Bronchial epithelial cell (primary cell): ENCODE measurements around the gene STK38L. TPM values are rescaled to one million over a fixed set of nuclear protein-coding genes. Genes with fewer than 3 reads are reported as not detected.

ENCODE experiments used
- DNase-seq: peaks from one replicate; pipeline ENCODE4 v3.0.0-alpha.2; 2010; ENCODE audit warnings: low read depth
- FAIRE-seq: peaks from 2 replicates; lab custom pipeline; 2011; peaks lifted over from hg19 to GRCh38; lab: Jason Lieb, UNC
- H3K27me3 ChIP-seq: 2 replicates; pipeline ENCODE4 v1.5.1; 2011; ENCODE audit warnings: low read length; ENCODE audit not compliant: control insufficient read depth, insufficient read depth
- H3K36me3 ChIP-seq: 2 replicates; pipeline ENCODE4 v1.5.1; 2011; ENCODE audit warnings: low read length; ENCODE audit not compliant: control insufficient read depth, insufficient read depth
- H3K4me3 ChIP-seq: 2 replicates; pipeline ENCODE4 v1.5.1; 2011; ENCODE audit warnings: mild to moderate bottlenecking, low read depth, low read length, control low read depth
- CTCF ChIP-seq: IDR thresholded peaks from 2 replicates; pipeline ENCODE4 v1.5.1; 2011; ENCODE audit warnings: mild to moderate bottlenecking, moderate library complexity, low read length, control low read depth, inconsistent platforms; ENCODE audit not compliant: insufficient read depth, severe bottlenecking
- total RNA-seq: library from RNA; depleted of rRNA; stranded (reverse); fragments of >200 nt; gene quantifications from 2 replicates; pipeline ENCODE4 v1.2.1, GENCODE V29; 2014

STK38L gene
- total RNA-seq, 1 donor from 2014 or later, result 25.0 TPM

GRCh38 chr12:27246141-27246540 is 2.1 kb downstream of the STK38L start:
- no peak for TF ChIP-seq CTCF
- Histone ChIP-seq H3K36me3 (no peaks in the 10 kb centered on the region), H3K4me3 (no peak overlapping the region), H3K27me3 (no peaks in the 10 kb centered on the region)
- FAIRE-seq (no peak), DNase-seq (no peak)

- no peak for TF ChIP-seq CTCF
- H3K36me3 ChIP-seq, result no peaks in the 10 kb centered on the region
- H3K27me3 ChIP-seq, result no peaks in the 10 kb centered on the region
- DNase-seq (peak; percentile 52), FAIRE-seq (no peak)
- H3K4me3 ChIP-seq, result peak overlapping the region; percentile 0
Measured at GRCh38 chr12:27246774-27247173, 2.7 kb downstream of the STK38L start.

- FAIRE-seq, result no peak
- Histone ChIP-seq H3K36me3 (no peaks in the 10 kb centered on the region), H3K27me3 (no peaks in the 10 kb centered on the region), H3K4me3 (no peak overlapping the region)
- no peak for TF ChIP-seq CTCF
- DNase-seq, result no peak
Measured at GRCh38 chr12:27252934-27253333, 8.8 kb downstream of the STK38L start.

GRCh38 chr12:27253347-27253746 is 9.3 kb downstream of the STK38L start:
- H3K36me3 ChIP-seq, result no peaks in the 10 kb centered on the region
- no peaks in the 10 kb centered on the region for H3K27me3 ChIP-seq
- TF ChIP-seq CTCF, result no peak
- no peak for DNase-seq
- FAIRE-seq, result no peak
- H3K4me3 ChIP-seq, result no peak overlapping the region

GRCh38 chr12:27255806-27256205 is 11.7 kb downstream of the STK38L start:
- TF ChIP-seq CTCF, result no peak
- FAIRE-seq, result no peak

GRCh38 chr12:27257104-27257843 is 13.2 kb downstream of the STK38L start:
- Histone ChIP-seq H3K27me3 (no peaks in the 10 kb centered on the region), H3K4me3 (no peak overlapping the region), H3K36me3 (no peaks in the 10 kb centered on the region)
- no peak for DNase-seq
- no peak for FAIRE-seq
- TF ChIP-seq CTCF, result no peak

More at GRCh38 chr12:27255806-27256205, 11.7 kb downstream of the STK38L start:
- no peak for DNase-seq
- no peaks in the 10 kb centered on the region for H3K36me3 ChIP-seq
- no peak overlapping the region for H3K4me3 ChIP-seq
- H3K27me3 ChIP-seq, result no peaks in the 10 kb centered on the region
